ENCODE data around the gene KCNMA1. TPM values are rescaled to one million over a fixed set of nuclear protein-coding genes. Genes with fewer than 3 reads are reported as not detected.

Gene KCNMA1
- total RNA-seq, 1 experiment from 2014 or later: 0.49 TPM

DNA sequence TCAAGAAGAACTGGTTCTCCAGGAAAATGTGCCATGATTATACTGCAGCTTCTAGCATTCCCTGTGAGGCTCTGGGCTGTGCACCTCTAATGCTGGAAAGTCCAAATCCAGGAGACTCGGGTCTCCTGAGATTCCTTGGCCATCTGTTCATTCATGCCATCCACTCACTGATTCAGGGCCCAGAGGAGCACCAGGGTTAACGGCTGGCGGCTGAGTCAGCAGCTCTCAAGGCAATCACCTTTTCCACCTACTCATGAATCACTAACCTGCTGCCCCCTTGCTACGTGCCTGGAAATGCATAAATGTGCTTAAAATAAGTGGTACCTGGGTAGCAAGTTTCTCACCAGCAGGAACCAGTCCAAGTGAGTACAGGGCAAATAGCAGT is 132.7 kb downstream of the KCNMA1 start (continued):
- peak; percentile 39 for TF ChIP-seq YY1 (IDR thresholded peaks at IDR 0.05; ENCODE audit: extremely low read depth, insufficient replicate concordance, low read depth, low read length)
- TF ChIP-seq, protein P1, sequence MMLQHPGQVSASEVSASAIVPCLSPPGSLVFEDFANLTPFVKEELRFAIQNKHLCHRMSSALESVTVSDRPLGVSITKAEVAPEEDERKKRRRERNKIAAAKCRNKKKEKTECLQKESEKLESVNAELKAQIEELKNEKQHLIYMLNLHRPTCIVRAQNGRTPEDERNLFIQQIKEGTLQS (IDR thresholded peaks at IDR 0.05): no peak

DNA sequence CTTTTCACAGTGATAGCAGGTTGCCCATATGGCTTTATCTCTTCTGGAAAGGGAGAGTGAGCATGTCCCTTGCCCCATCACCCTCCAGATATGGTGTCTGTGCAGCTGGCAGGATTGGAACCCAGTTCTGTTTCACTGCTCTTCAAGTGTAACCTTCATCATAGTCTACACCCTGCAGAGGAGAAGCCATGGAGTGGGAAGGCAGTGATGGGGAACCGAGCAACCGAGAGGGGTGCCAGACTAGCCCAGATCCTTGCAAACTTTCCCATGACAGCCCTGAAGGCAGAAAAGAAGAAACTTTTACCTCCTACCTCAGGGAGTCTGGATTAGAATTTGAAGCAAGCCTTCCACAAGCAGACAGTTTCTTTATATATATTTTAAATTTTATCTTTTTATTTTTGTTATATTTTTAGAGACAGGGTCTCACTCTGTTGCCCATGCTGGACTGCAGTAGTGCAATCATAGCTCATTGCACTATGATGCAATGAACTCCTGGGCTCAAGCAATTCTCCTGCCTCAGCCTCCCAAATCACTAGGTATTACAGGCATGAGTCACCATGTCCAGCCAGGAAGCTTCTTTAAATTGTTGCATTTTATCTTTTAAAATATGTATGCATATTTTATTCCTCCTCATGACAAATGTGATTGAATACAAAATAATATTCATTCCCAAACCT is 133.3 kb downstream of the KCNMA1 start:
- ATAC-seq (no peak), DNase-seq (ENCODE audit: low read depth, low spot score) (peak; percentile 34)
- intact Hi-C loops (cut with micrococcal nuclease): loop anchor here (10.0 kb wide), 1 partner anchor 340 kb away; no protein-coding TSS in a partner anchor
- H3K9ac ChIP-seq (ENCODE audit: low read length): peak overlapping the region; percentile 34
- ChIA-PET POLR2A (interaction anchor here (1.0 to 4.9 kb wide), 5 partner anchors 9 to 130 kb away, joined by 3 to 32 read pairs (median 4); no protein-coding TSS in a partner anchor), RAD21 (ENCODE audit: low non-redundant PET in 1 of 2, low total read pairs in 2 of 2, uncharacterized antibody in 2 of 2, unreplicated experiment in 2 of 2) (no interaction called here), CTCF (interaction anchor here (1.3 to 2.1 kb wide), 4 partner anchors 9 to 131 kb away, joined by 3 to 8 read pairs (median 5); no protein-coding TSS in a partner anchor)
- H3K9me3 ChIP-seq (ENCODE audit: control insufficient read depth in 1 of 2, insufficient read depth in 1 of 2, low read depth in 1 of 2, low read length in 2 of 2): no peaks in the 10 kb centered on the region
- peak overlapping the region in 1 of 2 experiments; percentile 47; a peak in 2 of 4 replicates for H3K4me3 ChIP-seq (replicated peaks in 1 of 2; ENCODE audit: low read depth in 1 of 2, low read length in 2 of 2)
- no peak overlapping the region for H2AFZ ChIP-seq (ENCODE audit: low read depth, low read length, poor library complexity, severe bottlenecking)
- H3K27me3 ChIP-seq (ENCODE audit: insufficient read depth, low read length): no peaks in the 10 kb centered on the region
- no peaks in the 10 kb centered on the region for H3K79me2 ChIP-seq (ENCODE audit: insufficient read depth, low read length)
- no peaks in the 10 kb centered on the region for H4K20me1 ChIP-seq (ENCODE audit: insufficient read depth)
- TF ChIP-seq FOSL1 (IDR thresholded peaks at IDR 0.05; ENCODE audit: low read depth) (no peak), CEBPB (IDR thresholded peaks at IDR 0.05; ENCODE audit: low read depth) (peak; percentile 85), SP1 (IDR thresholded peaks at IDR 0.05; ENCODE audit: low read depth) (no peak), ZFX (IDR thresholded peaks at IDR 0.05) (no peak), ELF1 (IDR thresholded peaks at IDR 0.05; ENCODE audit: borderline replicate concordance, low read depth) (no peak)
- TF ChIP-seq, protein P2, sequence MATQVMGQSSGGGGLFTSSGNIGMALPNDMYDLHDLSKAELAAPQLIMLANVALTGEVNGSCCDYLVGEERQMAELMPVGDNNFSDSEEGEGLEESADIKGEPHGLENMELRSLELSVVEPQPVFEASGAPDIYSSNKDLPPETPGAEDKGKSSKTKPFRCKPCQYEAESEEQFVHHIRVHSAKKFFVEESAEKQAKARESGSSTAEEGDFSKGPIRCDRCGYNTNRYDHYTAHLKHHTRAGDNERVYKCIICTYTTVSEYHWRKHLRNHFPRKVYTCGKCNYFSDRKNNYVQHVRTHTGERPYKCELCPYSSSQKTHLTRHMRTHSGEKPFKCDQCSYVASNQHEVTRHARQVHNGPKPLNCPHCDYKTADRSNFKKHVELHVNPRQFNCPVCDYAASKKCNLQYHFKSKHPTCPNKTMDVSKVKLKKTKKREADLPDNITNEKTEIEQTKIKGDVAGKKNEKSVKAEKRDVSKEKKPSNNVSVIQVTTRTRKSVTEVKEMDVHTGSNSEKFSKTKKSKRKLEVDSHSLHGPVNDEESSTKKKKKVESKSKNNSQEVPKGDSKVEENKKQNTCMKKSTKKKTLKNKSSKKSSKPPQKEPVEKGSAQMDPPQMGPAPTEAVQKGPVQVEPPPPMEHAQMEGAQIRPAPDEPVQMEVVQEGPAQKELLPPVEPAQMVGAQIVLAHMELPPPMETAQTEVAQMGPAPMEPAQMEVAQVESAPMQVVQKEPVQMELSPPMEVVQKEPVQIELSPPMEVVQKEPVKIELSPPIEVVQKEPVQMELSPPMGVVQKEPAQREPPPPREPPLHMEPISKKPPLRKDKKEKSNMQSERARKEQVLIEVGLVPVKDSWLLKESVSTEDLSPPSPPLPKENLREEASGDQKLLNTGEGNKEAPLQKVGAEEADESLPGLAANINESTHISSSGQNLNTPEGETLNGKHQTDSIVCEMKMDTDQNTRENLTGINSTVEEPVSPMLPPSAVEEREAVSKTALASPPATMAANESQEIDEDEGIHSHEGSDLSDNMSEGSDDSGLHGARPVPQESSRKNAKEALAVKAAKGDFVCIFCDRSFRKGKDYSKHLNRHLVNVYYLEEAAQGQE (IDR thresholded peaks at IDR 0.05; ENCODE audit: low read depth): no peak
- H3K4me2 ChIP-seq (ENCODE audit: low read length): peak overlapping the region; percentile 78
- H3K27ac ChIP-seq (ENCODE audit: low read depth, low read length): peak overlapping the region; percentile 77; the same call in 1 of the 2 replicates
- H3K36me3 ChIP-seq (ENCODE audit: control insufficient read depth in 1 of 2, insufficient read depth in 2 of 2, low read length in 2 of 2): no peaks in the 10 kb centered on the region
- H3K9me2 ChIP-seq (ENCODE audit: insufficient read depth): no peaks in the 10 kb centered on the region
- BruUV-seq (replicated peaks): no TSS peak
- peaks cover 32 to 82% of the 10 kb centered on the region in 2 experiments for H3K4me1 ChIP-seq (ENCODE audit: control insufficient read depth in 1 of 2, insufficient read depth in 2 of 2, low read length in 2 of 2)

Measured in HCT116 (cell line).